HEK293 (cell line): ENCODE data around the gene KLHDC10.

Experiments used
- CTCF ChIP-seq: fragments of 450-650 bp; formaldehyde crosslinking; IDR thresholded peaks from 2 replicates; pipeline ENCODE4 v1.5.1; 2016; ENCODE audit warnings: missing biosample characterization, missing genetic modification characterization
- ZBTB1 ChIP-seq: fragments of 450-650 bp; formaldehyde crosslinking; IDR thresholded peaks from 2 replicates; pipeline ENCODE4 v1.5.1; 2016; ENCODE audit warnings: missing biosample characterization, missing genetic modification characterization
- ZFP3 ChIP-seq: fragments of 450-650 bp; formaldehyde crosslinking; IDR thresholded peaks from 2 replicates; pipeline ENCODE4 v1.5.1; 2016; ENCODE audit warnings: low read depth, missing biosample characterization, missing genetic modification characterization
- ZNF221 ChIP-seq: fragments of 450-650 bp; formaldehyde crosslinking; IDR thresholded peaks from 2 replicates; pipeline ENCODE4 v1.5.1; 2017; ENCODE audit warnings: missing biosample characterization, missing genetic modification characterization, borderline replicate concordance
- ZNF223 ChIP-seq: fragments of 450-650 bp; formaldehyde crosslinking; IDR thresholded peaks from 2 replicates; pipeline ENCODE4 v1.5.1; 2016; ENCODE audit warnings: missing biosample characterization, missing genetic modification characterization
- ZNF274 ChIP-seq, 2 experiments: fragments of 200-500 bp in 1 of 2; fragments of 450-650 bp in 1 of 2; sonication (Bioruptor generic) in 1 of 2; formaldehyde crosslinking in 1 of 2; IDR thresholded peaks; 2 replicates each; pipeline versions ENCODE4 v1.5.1 to v1.6.1; 2014 to 2016; ENCODE audit warnings: borderline replicate concordance in 1 of 2, inconsistent platforms in 1 of 2, low read length in 1 of 2, missing biosample characterization in 1 of 2, missing genetic modification characterization in 1 of 2
- ZNF398 ChIP-seq: fragments of 450-650 bp; formaldehyde crosslinking; IDR thresholded peaks from 2 replicates; pipeline ENCODE4 v1.5.1; 2017; ENCODE audit warnings: missing biosample characterization, missing genetic modification characterization
- ZNF416 ChIP-seq: fragments of 450-650 bp; formaldehyde crosslinking; IDR thresholded peaks from 2 replicates; pipeline ENCODE4 v1.5.1; 2016; ENCODE audit warnings: missing biosample characterization, missing genetic modification characterization
- ZNF530 ChIP-seq: fragments of 450-650 bp; formaldehyde crosslinking; IDR thresholded peaks from 2 replicates; pipeline ENCODE4 v1.5.1; 2016; ENCODE audit warnings: low read depth, missing biosample characterization, missing genetic modification characterization
- ZNF639 ChIP-seq: fragments of 450-650 bp; formaldehyde crosslinking; IDR thresholded peaks from 2 replicates; pipeline ENCODE4 v1.5.1; 2016; ENCODE audit warnings: missing biosample characterization, missing genetic modification characterization
- ZNF76 ChIP-seq: fragments of 450-650 bp; formaldehyde crosslinking; IDR thresholded peaks from 2 replicates; pipeline ENCODE4; 2016; ENCODE audit warnings: low read depth, missing biosample characterization, missing genetic modification characterization, borderline replicate concordance
- ZSCAN30 ChIP-seq: fragments of 450-650 bp; IDR thresholded peaks from 2 replicates; pipeline ENCODE4 v1.5.1; 2018; ENCODE audit warnings: missing biosample characterization, mild to moderate bottlenecking, missing genetic modification characterization, moderate library complexity
- ZSCAN4 ChIP-seq: fragments of 450-650 bp; formaldehyde crosslinking; IDR thresholded peaks from 2 replicates; pipeline ENCODE4 v1.5.1; 2017; ENCODE audit warnings: missing biosample characterization, missing genetic modification characterization
- ZSCAN5A ChIP-seq: fragments of 450-650 bp; formaldehyde crosslinking; IDR thresholded peaks from 2 replicates; pipeline ENCODE4 v1.5.1; 2016; ENCODE audit warnings: missing biosample characterization, missing genetic modification characterization

- TF ChIP-seq CTCF (tag by site-specific recombination) (no peak), ZFP3 (tag by site-specific recombination) (no peak), ZSCAN5A (tag by site-specific recombination) (no peak), ZNF416 (no peak), ZSCAN4 (tag by site-specific recombination) (no peak), ZBTB1 (tag by site-specific recombination) (no peak), ZNF274 (IDR thresholded peaks at IDR 0.05; ENCODE audit: low read length) (no peak), ZNF274 (tag by site-specific recombination; IDR thresholded peaks at IDR 0.05; ENCODE audit: borderline replicate concordance) (no peak), ZNF223 (tag by site-specific recombination) (no peak), ZSCAN30 (tag by site-specific recombination) (no peak), ZNF530 (tag by site-specific recombination) (no peak), ZNF639 (no peak), ZNF76 (tag by site-specific recombination) (no peak), ZNF221 (tag by site-specific recombination) (no peak), ZNF398 (tag by site-specific recombination) (no peak)
Observed at GRCh38 chr7:130144312-130145171, 74.2 kb downstream of the KLHDC10 start.
